C4-2B (cell line): ENCODE results near the gene TELO2.

Experiments used
- ZFX ChIP-seq: fragments of 450-650 bp; IDR thresholded peaks from 2 replicates; pipeline ENCODE4 v1.6.1; 2017
- TF ChIP-seq, protein P1 (sequence below): fragments of 450-650 bp; conservative IDR thresholded peaks from 2 replicates; pipeline ENCODE4 v1.5.1; 2017; ENCODE audit warnings: mild to moderate bottlenecking

DNA sequence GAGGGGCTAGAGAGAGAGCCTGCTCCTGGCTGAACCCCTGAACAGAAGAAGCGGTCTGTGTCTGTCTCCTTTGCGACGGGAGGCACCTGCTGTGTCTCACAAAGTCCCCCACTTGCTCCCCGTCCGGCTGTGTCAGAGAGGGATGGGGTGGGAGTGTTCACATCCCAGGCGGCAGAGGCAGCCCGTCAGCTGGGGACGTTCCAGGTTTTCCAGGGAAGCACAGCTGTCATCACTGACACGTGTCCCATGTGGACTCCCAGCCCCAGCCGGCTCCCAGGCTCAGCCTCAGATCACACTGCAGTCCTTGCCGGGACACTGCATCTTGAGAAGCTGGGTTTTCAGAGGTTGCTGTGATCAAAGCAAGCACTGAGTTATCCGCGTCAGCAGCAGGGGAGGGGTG, 1.6 kb downstream of the TELO2 start:
- TF ChIP-seq, protein P1, sequence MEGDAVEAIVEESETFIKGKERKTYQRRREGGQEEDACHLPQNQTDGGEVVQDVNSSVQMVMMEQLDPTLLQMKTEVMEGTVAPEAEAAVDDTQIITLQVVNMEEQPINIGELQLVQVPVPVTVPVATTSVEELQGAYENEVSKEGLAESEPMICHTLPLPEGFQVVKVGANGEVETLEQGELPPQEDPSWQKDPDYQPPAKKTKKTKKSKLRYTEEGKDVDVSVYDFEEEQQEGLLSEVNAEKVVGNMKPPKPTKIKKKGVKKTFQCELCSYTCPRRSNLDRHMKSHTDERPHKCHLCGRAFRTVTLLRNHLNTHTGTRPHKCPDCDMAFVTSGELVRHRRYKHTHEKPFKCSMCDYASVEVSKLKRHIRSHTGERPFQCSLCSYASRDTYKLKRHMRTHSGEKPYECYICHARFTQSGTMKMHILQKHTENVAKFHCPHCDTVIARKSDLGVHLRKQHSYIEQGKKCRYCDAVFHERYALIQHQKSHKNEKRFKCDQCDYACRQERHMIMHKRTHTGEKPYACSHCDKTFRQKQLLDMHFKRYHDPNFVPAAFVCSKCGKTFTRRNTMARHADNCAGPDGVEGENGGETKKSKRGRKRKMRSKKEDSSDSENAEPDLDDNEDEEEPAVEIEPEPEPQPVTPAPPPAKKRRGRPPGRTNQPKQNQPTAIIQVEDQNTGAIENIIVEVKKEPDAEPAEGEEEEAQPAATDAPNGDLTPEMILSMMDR: no peak; the same call in 1 of the 2 replicates
- no peak for TF ChIP-seq ZFX
